HS-27A (cell line): ENCODE results near the gene GRID2.

Experiments
- DNase-seq: peaks from one replicate; pipeline ENCODE4 v3.0.0-alpha.2; 2012; ENCODE audit warnings: low read depth, missing footprints

The GRID2 gene

GRCh38 chr4:93502991-93503390 lies 1199.2 kb downstream of the GRID2 start:
- DNase-seq: no peak

GRCh38 chr4:93513851-93514250 lies 1210.1 kb downstream of the GRID2 start:
- DNase-seq: no peak

- DNase-seq: no peak
Measured at GRCh38 chr4:93515208-93515607, 1211.4 kb downstream of the GRID2 start.

- DNase-seq: no peak
Measured at GRCh38 chr4:93529692-93530372, 1226.1 kb downstream of the GRID2 start.

- no peak for DNase-seq
Measured at GRCh38 chr4:93532234-93532633, 1228.5 kb downstream of the GRID2 start.

DNA sequence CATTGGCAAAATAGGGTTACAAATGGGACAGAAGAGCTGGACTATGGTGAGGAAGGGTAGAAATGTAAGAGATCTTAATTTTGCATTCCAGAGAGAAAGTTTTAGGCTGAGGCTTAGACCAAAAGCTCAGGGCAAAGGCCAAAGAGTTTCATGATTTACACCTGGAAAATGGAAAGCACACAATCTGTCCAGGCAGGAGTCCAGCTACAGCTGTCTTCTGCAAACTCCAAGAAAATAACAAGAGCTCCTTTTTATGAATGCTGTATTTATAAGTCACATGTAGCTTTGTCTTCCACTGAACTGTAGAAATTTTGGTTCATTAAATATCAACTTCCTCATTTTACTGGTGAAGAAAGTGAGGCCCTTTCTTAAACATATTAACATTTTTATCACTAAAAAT lies 1236.8 kb downstream of the GRID2 start:
- no peak for DNase-seq

- no peak for DNase-seq
Measured at GRCh38 chr4:93561842-93562241, 1258.1 kb downstream of the GRID2 start.

- DNase-seq: no peak
Measured at GRCh38 chr4:93568758-93569157, 1265.0 kb downstream of the GRID2 start.

GRCh38 chr4:93573285-93573684 lies 1269.5 kb downstream of the GRID2 start:
- no peak for DNase-seq

- DNase-seq: no peak
Measured at GRCh38 chr4:93578942-93579341, 1275.2 kb downstream of the GRID2 start.

GRCh38 chr4:93605163-93605562 lies 1301.4 kb downstream of the GRID2 start:
- DNase-seq: no peak

- DNase-seq: no peak
Measured at GRCh38 chr4:93617606-93618005, 1313.8 kb downstream of the GRID2 start.

- DNase-seq: no peak
Measured at GRCh38 chr4:93633721-93634120, 1330.0 kb downstream of the GRID2 start.

- no peak for DNase-seq
Measured at GRCh38 chr4:93635943-93636342, 1332.2 kb downstream of the GRID2 start.

- DNase-seq: no peak
Measured at GRCh38 chr4:93645120-93645519, 1341.4 kb downstream of the GRID2 start.

- DNase-seq: no peak
Measured at GRCh38 chr4:93646233-93646930, 1342.6 kb downstream of the GRID2 start.

GRCh38 chr4:93648258-93648657 lies 1344.5 kb downstream of the GRID2 start:
- no peak for DNase-seq

- no peak for DNase-seq
Measured at GRCh38 chr4:93649828-93650227, 1346.1 kb downstream of the GRID2 start.

GRCh38 chr4:93654211-93654610 lies 1350.4 kb downstream of the GRID2 start:
- no peak for DNase-seq

- DNase-seq: no peak
Measured at GRCh38 chr4:93657527-93657926, 1353.8 kb downstream of the GRID2 start.

- no peak for DNase-seq
Measured at GRCh38 chr4:93658443-93658842, 1354.7 kb downstream of the GRID2 start.

DNA sequence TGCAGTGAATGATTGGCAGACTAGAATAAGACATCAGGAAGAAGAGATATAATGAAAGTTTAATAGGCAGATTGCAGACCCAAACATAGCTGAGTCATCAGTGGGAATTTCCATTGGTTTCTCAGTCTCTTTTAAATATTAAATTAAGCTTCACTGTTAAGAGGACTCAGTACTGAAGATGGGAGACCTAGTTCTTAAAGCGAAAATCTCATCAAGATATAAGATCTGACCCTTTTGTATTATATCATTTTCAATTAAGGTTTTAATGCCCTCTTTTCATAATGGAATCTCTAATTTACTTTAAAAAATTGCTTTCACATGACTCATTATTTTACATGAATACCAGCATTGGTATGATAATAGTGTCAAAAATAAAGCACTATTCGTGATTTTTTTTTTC lies 1355.9 kb downstream of the GRID2 start:
- no peak for DNase-seq

DNA sequence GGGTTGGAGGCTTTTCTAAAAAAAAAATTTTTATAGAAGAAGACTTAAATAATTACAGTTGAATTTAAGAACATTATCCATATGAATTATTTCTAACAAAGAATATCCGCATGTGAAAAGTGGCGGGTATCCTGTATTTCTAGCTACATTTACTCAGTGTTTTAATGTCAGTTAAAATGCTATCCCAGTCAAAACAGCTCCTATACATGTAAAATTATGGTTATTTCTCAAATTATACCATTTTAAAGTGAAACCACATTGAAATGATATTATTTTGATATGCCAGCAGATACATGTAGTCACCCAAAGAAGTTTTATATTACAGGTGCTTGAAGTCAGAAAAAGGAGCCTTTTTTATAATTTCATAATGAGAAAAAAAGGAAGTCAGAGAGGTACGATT lies 1356.3 kb downstream of the GRID2 start:
- no peak for DNase-seq

DNA sequence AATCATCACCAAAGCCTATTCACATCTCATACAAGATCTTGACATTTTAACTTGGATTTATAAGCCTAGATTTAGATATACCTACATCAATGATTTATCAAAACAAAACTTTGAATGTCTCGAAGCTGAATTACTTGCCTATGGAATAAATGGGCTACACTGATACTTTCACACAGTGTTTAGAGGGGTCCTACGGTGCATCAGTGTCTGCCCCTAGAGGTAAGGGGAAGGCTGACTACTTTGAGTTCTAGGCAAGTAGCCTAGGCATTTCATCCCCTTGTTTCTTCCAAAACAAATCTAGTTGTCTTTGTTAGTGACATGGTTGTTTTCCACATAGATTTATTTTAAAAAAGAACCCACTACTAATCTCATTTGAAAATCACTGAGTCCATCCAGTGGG lies 1366.7 kb downstream of the GRID2 start:
- no peak for DNase-seq
